ENCODE results near the gene CPOX.

Gene CPOX

DNA sequence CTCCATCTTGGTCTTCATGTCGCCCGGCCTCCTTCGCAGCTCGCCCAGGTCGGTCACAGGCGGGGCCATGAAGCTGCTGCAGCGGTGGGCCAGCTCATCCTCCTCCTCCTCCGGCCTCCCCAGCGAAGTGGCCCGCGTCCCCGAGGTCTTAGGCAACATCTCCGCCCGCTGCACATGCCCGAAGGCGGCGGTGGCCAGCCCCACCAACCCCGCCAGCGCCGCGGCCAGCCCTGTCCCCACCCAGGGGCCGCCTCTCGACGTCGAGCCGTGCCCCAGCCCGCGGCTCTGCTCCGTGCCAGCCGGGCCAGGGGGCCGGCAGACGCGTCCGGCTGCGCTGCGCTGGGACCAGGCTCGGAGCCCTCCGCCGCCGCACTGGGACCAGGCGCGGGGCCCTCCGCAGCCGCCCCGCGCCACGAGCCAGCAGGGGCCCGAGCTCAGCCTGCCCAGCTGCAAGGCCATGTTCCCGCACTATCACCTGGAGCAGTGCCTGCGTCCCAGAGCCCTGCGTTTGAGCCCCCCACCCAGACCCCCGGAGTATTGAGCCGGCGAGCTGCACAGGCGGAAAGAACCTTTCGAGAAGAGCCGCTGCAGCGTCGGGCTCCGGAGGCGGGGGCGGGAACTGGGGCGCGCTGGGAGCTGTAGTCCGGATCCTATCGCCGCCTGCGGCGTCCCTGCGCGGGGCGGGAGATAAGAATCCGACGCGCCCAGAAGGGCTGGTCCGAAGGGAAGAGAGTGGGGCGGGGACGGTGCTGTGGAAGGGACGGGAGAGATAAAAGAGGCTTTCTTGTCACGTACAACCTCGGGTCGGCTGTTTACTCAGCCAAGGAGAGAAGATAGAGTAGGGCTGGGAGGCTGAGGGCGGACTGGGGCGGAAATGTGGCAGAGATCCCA is at the start of gene CPOX:
TSS of gene CPOX (minus strand) at position 566 of the 891 bp plus-strand sequence. CDS start at position 459, 107 bp downstream.
- TF ChIP-seq, protein P1, sequence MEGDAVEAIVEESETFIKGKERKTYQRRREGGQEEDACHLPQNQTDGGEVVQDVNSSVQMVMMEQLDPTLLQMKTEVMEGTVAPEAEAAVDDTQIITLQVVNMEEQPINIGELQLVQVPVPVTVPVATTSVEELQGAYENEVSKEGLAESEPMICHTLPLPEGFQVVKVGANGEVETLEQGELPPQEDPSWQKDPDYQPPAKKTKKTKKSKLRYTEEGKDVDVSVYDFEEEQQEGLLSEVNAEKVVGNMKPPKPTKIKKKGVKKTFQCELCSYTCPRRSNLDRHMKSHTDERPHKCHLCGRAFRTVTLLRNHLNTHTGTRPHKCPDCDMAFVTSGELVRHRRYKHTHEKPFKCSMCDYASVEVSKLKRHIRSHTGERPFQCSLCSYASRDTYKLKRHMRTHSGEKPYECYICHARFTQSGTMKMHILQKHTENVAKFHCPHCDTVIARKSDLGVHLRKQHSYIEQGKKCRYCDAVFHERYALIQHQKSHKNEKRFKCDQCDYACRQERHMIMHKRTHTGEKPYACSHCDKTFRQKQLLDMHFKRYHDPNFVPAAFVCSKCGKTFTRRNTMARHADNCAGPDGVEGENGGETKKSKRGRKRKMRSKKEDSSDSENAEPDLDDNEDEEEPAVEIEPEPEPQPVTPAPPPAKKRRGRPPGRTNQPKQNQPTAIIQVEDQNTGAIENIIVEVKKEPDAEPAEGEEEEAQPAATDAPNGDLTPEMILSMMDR (IDR thresholded peaks at IDR 0.05) = no peak

DNA sequence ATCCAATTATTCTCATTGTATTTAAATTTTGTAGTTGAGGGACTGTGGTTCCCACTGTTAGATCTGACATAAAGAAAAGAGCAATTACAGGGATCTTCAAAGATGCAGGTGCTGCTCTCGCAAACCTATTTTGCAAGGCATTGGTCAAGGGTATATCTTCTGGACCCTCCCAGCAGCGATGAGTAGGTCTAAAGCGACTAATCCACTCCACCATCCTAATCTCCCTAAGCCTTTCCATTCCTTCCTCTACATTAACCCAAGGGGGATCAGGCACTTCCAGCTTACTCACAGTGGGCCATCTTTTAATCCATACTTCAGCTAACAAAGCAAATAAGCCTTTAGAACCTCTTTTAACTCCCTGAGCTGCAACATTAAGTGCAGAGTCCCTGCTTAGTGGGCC is 37.0 kb upstream of the CPOX start:
- TF ChIP-seq, protein P1 (IDR thresholded peaks at IDR 0.05) = no peak

DNA sequence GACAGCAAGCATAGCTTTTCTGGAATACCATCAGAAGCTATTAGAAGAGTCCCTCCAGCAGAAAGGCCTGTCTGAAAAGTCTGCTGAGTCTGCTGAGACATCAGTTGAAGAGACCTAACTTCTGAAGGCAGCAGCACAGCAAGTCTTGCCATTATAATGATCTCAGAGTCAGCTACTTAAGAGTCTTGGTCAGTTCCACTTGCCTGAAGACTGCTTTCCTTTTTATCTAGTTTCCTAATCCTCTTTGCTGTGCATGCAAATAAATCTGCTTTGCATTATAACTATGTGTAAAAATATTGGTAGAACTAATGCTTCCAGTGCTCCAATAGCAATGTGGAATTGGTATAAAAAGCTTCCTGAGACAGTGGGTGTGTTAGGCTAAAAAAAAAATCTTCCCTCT is 34.9 kb upstream of the CPOX start:
- TF ChIP-seq, protein P1 (IDR thresholded peaks at IDR 0.05) = no peak

DNA sequence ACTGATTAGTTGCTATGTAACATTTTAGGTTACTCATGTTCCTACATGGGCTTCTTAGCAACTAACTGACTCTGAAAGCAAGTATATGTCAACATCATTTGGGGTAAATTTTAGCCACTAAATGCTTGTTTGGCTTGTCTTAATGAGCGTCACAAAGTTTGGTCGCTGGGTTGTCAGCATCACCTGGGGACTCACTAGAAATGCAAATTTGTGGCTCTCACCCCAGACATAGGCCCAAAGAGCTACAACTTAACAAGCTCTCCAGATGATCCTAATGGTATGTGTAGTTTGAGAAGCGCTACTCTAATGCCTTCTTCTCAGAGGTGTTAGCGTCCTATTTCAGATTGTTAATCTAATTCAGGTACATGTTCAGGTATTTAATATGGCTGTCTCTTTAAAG is 32.7 kb upstream of the CPOX start:
- TF ChIP-seq, protein P1 (IDR thresholded peaks at IDR 0.05) = no peak

- TF ChIP-seq, protein P1 (IDR thresholded peaks at IDR 0.05) = no peak
Observed at GRCh38 chr3:98623572-98624280, 30.3 kb upstream of the CPOX start.

- TF ChIP-seq, protein P1 (IDR thresholded peaks at IDR 0.05) = no peak
Observed at GRCh38 chr3:98617841-98618240, 24.4 kb upstream of the CPOX start.

- TF ChIP-seq, protein P1 (IDR thresholded peaks at IDR 0.05) = no peak
Observed at GRCh38 chr3:98613616-98614015, 20.2 kb upstream of the CPOX start.
